SKM-1 (cell line): Measurements from ENCODE around the gene PLA2G12A.

Experiments
- DNase-seq: peaks from one replicate; lab custom pipeline; 2025; ENCODE audit not compliant: unreplicated experiment; lab: John Stamatoyannopoulos, UW

The PLA2G12A gene

DNA sequence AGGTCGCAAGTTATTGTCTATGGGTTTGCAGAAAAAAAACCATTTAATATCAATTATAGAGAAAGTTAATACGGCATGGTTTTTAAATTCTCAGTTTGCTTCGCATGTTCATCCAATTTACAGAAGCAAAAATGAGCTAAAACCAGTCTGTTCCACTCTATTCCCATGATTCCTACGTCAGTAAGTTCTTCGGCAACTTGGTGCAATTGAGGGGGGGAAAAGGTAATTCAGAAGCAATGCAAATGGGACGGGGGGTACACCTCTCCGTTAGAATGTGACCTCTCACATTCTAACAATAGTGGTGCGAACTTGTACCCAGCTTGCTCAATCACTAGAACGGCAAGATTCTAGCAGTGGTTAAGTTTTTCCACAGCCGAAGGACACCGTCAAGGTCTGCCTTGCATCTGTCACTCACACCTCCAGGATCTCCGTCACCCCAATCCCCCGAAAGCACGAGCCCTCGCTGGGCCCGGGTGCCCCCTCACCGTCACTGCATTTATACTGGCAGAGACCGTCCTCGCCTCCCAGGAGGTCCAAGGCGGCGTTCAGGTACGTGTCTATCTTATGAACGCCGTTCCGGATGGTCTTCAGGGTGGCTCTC, 653 bp downstream of the PLA2G12A start:
- no peak for DNase-seq

GRCh38 chr4:109728385-109728784, 1.5 kb downstream of the PLA2G12A start:
- no peak for DNase-seq

DNA sequence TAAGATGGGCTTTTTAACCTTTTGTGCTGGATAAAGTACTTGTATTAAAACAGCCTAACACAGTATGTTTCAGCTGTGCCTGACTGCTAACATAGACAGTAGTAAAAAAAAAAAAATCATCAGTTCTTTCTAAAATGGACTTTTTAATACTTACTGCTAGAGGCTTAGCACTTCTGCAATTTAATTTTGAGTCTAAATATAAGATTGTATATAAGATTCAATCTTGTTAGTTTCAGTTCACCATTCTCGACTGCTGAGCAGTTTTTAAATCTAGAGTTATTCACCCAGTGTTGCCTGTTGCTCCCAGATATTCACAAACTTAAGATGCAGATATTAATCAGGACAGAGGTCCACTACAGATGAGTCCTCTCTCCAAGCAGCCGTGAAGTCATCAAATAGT, 6.8 kb downstream of the PLA2G12A start:
- no peak for DNase-seq

GRCh38 chr4:109722357-109722756, 7.5 kb downstream of the PLA2G12A start:
- DNase-seq: no peak

DNA sequence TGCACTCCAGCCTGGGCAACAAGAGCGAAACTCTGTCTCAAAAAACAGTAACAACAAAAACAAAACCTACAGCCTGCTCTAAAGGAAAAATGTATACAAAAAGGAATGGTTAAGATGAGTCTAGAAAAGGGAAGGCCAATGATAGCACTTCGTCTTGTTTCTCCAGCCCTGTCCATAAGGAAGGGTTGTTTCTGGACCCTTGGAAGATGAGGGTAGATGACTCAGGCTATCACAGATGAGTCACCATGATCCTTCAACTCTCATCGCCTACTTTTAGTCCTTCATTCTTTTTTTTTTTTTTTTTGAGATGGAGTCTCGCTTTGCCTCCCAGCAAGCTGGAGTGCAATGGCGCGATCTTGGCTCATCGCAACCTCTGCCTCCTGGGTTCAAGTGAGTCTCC, 8.8 kb downstream of the PLA2G12A start:
- no peak for DNase-seq

- no peak for DNase-seq
Observed at GRCh38 chr4:109719604-109720003, 10.3 kb downstream of the PLA2G12A start.

DNA sequence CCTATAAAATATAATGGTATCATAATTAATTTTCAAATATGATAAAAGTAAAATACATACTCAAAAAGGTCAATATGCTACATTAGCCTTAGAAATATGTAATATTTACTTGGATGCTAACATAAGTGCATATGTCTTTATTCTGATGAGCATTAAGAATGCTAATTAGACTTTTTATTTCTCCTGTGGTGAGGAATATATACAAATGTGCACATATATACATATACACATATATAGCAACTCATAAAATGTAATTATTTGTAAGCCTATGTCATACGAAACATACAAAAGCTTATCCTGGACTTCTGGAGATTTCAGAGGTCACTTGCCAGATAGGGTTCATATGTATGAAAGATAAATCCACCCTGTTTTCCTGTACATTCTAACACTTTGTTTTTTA, 11.1 kb downstream of the PLA2G12A start:
- no peak for DNase-seq

- DNase-seq: no peak
Observed at GRCh38 chr4:109713500-109713899, 16.4 kb downstream of the PLA2G12A start.

GRCh38 chr4:109708990-109709389, 20.9 kb downstream of the PLA2G12A start:
- DNase-seq: no peak

- no peak for DNase-seq
Observed at GRCh38 chr4:109708435-109708834, 21.4 kb downstream of the PLA2G12A start.

- no peak for DNase-seq
Observed at GRCh38 chr4:109703664-109704361, 26.1 kb downstream of the PLA2G12A start.

DNA sequence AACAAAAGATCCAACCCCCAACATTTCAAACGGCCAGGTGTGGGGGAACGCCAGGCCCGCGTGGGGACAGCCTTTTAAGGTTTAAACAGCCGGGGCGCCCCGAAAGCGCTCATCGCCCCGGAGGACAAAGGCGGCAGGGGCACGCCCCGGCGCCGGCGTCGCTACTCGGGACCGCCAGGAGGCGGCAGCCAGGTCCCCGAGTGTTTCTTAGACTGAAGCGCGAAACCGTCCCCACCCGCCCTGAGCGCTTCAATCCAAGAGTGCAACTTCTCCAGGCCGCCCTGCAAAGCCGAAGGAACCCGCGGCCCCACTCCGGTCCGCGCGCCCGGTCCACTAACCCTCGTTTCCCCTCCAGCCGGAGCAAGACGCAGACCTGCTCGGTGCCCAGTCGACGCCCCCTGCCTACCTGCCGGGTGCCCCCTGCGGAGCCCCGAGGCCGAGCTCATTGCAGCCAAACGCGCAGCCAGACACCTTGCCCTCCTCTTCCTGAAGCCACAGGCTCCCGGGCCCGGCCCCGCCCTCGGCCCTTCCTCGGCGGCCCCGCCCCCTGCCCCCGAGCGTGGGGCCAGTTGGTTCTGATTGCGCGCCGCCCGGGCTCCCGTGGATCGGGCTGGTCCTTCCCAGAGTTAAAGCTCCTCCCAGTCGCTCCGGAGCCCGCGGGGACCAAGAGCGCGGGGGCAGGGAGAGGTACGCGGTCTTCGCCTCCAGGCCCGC, 26.8 kb downstream of the PLA2G12A start, which contains the start of gene CASP6:
Gene CASP6, minus strand, starts transcription at position 496 of the 714 bp plus-strand sequence. Its CDS starts 50 bp downstream, at position 446.
- peak; percentile 65 for DNase-seq

DNA sequence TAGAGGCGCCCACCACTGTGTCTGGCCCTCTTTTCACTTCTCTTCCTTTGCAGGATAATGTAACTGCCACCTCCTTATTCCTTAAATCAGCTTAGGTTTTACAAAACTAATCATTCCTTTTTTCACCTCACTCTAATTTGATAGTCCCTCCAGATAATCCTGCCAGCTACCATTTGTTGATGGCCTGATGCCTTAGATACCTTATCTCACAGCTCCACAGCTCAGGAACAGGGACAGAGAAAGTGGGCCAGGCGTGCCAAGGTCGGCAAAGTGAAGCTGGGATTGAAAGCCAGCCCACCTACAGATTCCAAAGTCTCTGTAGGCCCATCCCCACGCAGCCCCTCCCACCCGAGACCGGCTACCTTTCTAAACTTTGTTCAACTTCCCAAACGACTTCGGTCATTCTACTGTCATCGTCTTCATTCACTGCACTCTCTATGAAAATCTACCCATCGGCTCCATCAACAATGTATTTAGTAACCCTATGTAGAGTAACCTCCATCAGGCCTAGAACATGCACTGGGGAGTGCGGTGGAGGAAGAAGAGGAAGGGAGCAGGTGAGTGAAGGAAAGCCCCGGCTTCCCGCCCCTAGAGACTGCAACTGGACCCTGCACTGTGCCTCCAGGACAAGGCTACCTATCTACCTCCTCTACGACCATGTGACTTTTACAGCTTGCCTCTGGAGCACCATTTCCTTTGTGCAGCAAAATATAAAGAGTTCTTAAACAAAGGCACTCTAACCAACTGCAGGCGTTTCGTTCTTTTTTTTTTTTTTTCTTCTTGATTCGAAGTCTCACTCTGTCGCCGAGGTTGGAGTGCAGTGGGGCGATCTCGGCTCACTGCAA, 28.1 kb downstream of the PLA2G12A start:
- no peak for DNase-seq

DNA sequence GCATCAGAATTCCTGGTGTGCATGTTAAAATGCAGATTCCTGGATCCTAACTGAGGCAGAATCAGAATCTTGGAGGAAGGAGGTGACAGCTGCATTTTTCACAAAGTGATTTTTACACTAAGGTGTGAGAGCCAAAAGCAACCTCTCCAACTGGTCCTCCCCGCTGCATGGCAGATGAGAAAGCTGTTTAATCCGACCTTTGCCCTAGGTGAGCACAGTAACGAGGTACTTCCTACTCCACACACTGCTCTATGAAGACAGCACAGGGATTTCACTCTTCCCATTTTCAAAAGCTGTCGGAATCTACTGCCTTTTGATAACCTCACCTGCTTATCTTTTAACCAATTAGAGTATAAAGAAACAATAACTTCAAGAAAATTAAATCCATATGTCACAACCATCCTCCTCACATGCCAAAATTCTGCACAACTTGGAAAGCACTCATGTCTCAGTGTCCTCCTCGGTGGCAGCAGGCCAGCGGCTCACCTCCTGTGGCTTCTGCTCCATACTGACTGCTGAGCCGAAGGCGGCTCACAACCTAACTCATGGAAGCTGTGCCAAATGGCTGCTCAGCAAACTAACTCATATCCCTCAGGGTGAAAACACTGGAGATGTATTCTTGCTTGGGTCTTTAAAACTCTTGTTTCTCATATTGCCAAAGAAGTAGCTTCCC, 30.2 kb downstream of the PLA2G12A start:
- no peak for DNase-seq

- no peak for DNase-seq
Observed at GRCh38 chr4:109698656-109699055, 31.2 kb downstream of the PLA2G12A start.

GRCh38 chr4:109691411-109691920, 38.4 kb downstream of the PLA2G12A start:
- no peak for DNase-seq

- DNase-seq: no peak
Observed at GRCh38 chr4:109690690-109691410, 39.0 kb downstream of the PLA2G12A start.

GRCh38 chr4:109684727-109685126, 45.1 kb downstream of the PLA2G12A start:
- no peak for DNase-seq

GRCh38 chr4:109683621-109684253, 46.1 kb downstream of the PLA2G12A start:
- no peak for DNase-seq
